ENCODE measurements around the gene RBM20.
"Not testable (repeated sequence)": the region's sequence is repeated elsewhere in the genome, so short reads cannot be mapped to it uniquely, and the experiment has no call there.

The RBM20 gene

GRCh38 chr10:110767601-110768000 lies 123.5 kb downstream of the RBM20 start:
- not testable (repeated sequence) for DNase-seq

GRCh38 chr10:110770243-110770642 lies 126.1 kb downstream of the RBM20 start:
- DNase-seq, result no peak

- no peak for DNase-seq
Measured at GRCh38 chr10:110771486-110771885, 127.3 kb downstream of the RBM20 start.

- DNase-seq, result no peak
Measured at GRCh38 chr10:110771991-110772390, 127.9 kb downstream of the RBM20 start.

GRCh38 chr10:110772454-110773025 lies 128.4 kb downstream of the RBM20 start:
- no peak for DNase-seq

- DNase-seq, result no peak
Measured at GRCh38 chr10:110773693-110774068, 129.5 kb downstream of the RBM20 start.

- DNase-seq, result peak; percentile 63
Measured at GRCh38 chr10:110774069-110775019, 130.2 kb downstream of the RBM20 start.

- DNase-seq, result no peak
Measured at GRCh38 chr10:110775020-110775375, 130.9 kb downstream of the RBM20 start.

GRCh38 chr10:110775406-110775805 lies 131.3 kb downstream of the RBM20 start:
- DNase-seq, result no peak

GRCh38 chr10:110777017-110777416 lies 132.9 kb downstream of the RBM20 start:
- no peak for DNase-seq

- DNase-seq, result no peak
Measured at GRCh38 chr10:110777661-110778060, 133.5 kb downstream of the RBM20 start.

- DNase-seq, result no peak
Measured at GRCh38 chr10:110778211-110778610, 134.1 kb downstream of the RBM20 start.

- no peak for DNase-seq
Measured at GRCh38 chr10:110779489-110779888, 135.4 kb downstream of the RBM20 start.

GRCh38 chr10:110780704-110781103 lies 136.6 kb downstream of the RBM20 start:
- no peak for DNase-seq

GRCh38 chr10:110781139-110781538 lies 137.0 kb downstream of the RBM20 start:
- DNase-seq, result no peak

GRCh38 chr10:110782616-110783015 lies 138.5 kb downstream of the RBM20 start:
- DNase-seq, result no peak

- DNase-seq, result peak; percentile 75
Measured at GRCh38 chr10:110783509-110784107, 139.5 kb downstream of the RBM20 start.

- DNase-seq, result no peak
Measured at GRCh38 chr10:110784198-110784597, 140.1 kb downstream of the RBM20 start.

- peak; percentile 41 for DNase-seq
Measured at GRCh38 chr10:110786172-110786571, 142.0 kb downstream of the RBM20 start.

- DNase-seq, result no peak
Measured at GRCh38 chr10:110788620-110789385, 144.7 kb downstream of the RBM20 start.

- DNase-seq, result no peak
Measured at GRCh38 chr10:110789604-110790433, 145.7 kb downstream of the RBM20 start.

- DNase-seq, result no peak
Measured at GRCh38 chr10:110790913-110791506, 146.9 kb downstream of the RBM20 start.
